IPS-20b (cell line): ENCODE results near the gene CBX8.

Source experiments
- H3K27ac ChIP-seq: one replicate; pipeline ENCODE4 v1.5.1; 2013; ENCODE audit warnings: low read length
- H3K27me3 ChIP-seq: 2 replicates; pipeline ENCODE4 v1.6.1; 2013; ENCODE audit warnings: mild to moderate bottlenecking, low read length, inconsistent platforms; ENCODE audit not compliant: insufficient read depth
- H3K36me3 ChIP-seq: 2 replicates; pipeline ENCODE4 v1.6.1; 2013; ENCODE audit warnings: low read depth, mild to moderate bottlenecking, inconsistent platforms, low read length, moderate library complexity; ENCODE audit not compliant: insufficient read depth
- H3K4me1 ChIP-seq: 2 replicates; pipeline ENCODE4 v1.6.1; 2013; ENCODE audit warnings: mild to moderate bottlenecking, control low read depth, inconsistent platforms, low read length, moderate library complexity; ENCODE audit not compliant: insufficient read depth
- H3K4me3 ChIP-seq: 2 replicates; pipeline ENCODE4 v1.5.1; 2013; ENCODE audit warnings: mild to moderate bottlenecking, low read length, inconsistent platforms
- H3K9ac ChIP-seq: 2 replicates; pipeline ENCODE4 v1.6.1; 2013; ENCODE audit warnings: low read depth, mild to moderate bottlenecking, inconsistent platforms, low read length, moderate library complexity
- H3K9me3 ChIP-seq: 2 replicates; pipeline ENCODE4 v1.6.1; 2013; ENCODE audit warnings: mild to moderate bottlenecking, low read depth, low read length, inconsistent platforms; ENCODE audit not compliant: insufficient read depth

CBX8 gene

GRCh38 chr17:79814974-79815835 is 18.3 kb upstream of the CBX8 start:
- peaks cover 8% of the 10 kb centered on the region; the same call in 1 of the 2 replicates for H3K4me1 ChIP-seq
- peaks cover 6% of the 10 kb centered on the region; the same call in 1 of the 2 replicates for H3K9me3 ChIP-seq
- peaks cover 97% of the 10 kb centered on the region for H3K27me3 ChIP-seq
- H3K9ac ChIP-seq = no peak overlapping the region
- no peak overlapping the region; the same call in 1 of the 2 replicates for H3K4me3 ChIP-seq
- H3K27ac ChIP-seq = no peak overlapping the region
- H3K36me3 ChIP-seq = no peaks in the 10 kb centered on the region

- Histone ChIP-seq H3K4me1 (peaks cover 8% of the 10 kb centered on the region; the same call in 1 of the 2 replicates), H3K9me3 (peaks cover 6% of the 10 kb centered on the region; the same call in 1 of the 2 replicates), H3K4me3 (no peak overlapping the region; the same call in 1 of the 2 replicates), H3K27me3 (peaks cover 95% of the 10 kb centered on the region), H3K9ac (no peak overlapping the region), H3K36me3 (no peaks in the 10 kb centered on the region), H3K27ac (no peak overlapping the region)
These were observed 17.5 kb upstream of the CBX8 start for GRCh38 chr17:79814127-79814973.

- no peak overlapping the region for H3K27ac ChIP-seq
- peaks cover 6% of the 10 kb centered on the region; the same call in 1 of the 2 replicates for H3K9me3 ChIP-seq
- H3K4me3 ChIP-seq = no peak overlapping the region
- peaks cover 8% of the 10 kb centered on the region; the same call in 1 of the 2 replicates for H3K4me1 ChIP-seq
- H3K27me3 ChIP-seq = peaks cover 95% of the 10 kb centered on the region
- no peak overlapping the region for H3K9ac ChIP-seq
- no peaks in the 10 kb centered on the region for H3K36me3 ChIP-seq
These were observed 16.6 kb upstream of the CBX8 start for GRCh38 chr17:79813297-79814126.

- Histone ChIP-seq H3K27me3 (peaks cover 95% of the 10 kb centered on the region), H3K9me3 (peaks cover 6% of the 10 kb centered on the region; the same call in 1 of the 2 replicates), H3K4me3 (no peak overlapping the region; the same call in 1 of the 2 replicates), H3K36me3 (no peaks in the 10 kb centered on the region), H3K4me1 (peaks cover 8% of the 10 kb centered on the region; the same call in 1 of the 2 replicates), H3K27ac (no peak overlapping the region), H3K9ac (peak overlapping the region; percentile 56; the same call in 1 of the 2 replicates)
These were observed 15.7 kb upstream of the CBX8 start for GRCh38 chr17:79812353-79813258.

GRCh38 chr17:79811868-79812352 is 15.0 kb upstream of the CBX8 start:
- H3K27ac ChIP-seq = no peak overlapping the region

GRCh38 chr17:79811011-79811867 is 14.4 kb upstream of the CBX8 start:
- no peaks in the 10 kb centered on the region for H3K36me3 ChIP-seq
- peaks cover 11% of the 10 kb centered on the region; the same call in 1 of the 2 replicates for H3K4me1 ChIP-seq
- H3K9me3 ChIP-seq = no peaks in the 10 kb centered on the region; the same call in 1 of the 2 replicates
- peaks cover 95% of the 10 kb centered on the region for H3K27me3 ChIP-seq
- H3K4me3 ChIP-seq = no peak overlapping the region; the same call in 1 of the 2 replicates
- H3K27ac ChIP-seq = no peak overlapping the region
- peak overlapping the region; percentile 56; the same call in 1 of the 2 replicates for H3K9ac ChIP-seq

More at GRCh38 chr17:79811868-79812352, 15.0 kb upstream of the CBX8 start:
- peak overlapping the region; percentile 56; the same call in 1 of the 2 replicates for H3K9ac ChIP-seq
- no peak overlapping the region; the same call in 1 of the 2 replicates for H3K4me3 ChIP-seq
- H3K9me3 ChIP-seq = peaks cover 4% of the 10 kb centered on the region; the same call in 1 of the 2 replicates
- H3K36me3 ChIP-seq = no peaks in the 10 kb centered on the region
- peaks cover 95% of the 10 kb centered on the region for H3K27me3 ChIP-seq
- peaks cover 8% of the 10 kb centered on the region; the same call in 1 of the 2 replicates for H3K4me1 ChIP-seq

- no peaks in the 10 kb centered on the region for H3K36me3 ChIP-seq
- H3K4me3 ChIP-seq = peak overlapping the region; percentile 50; the same call in 1 of the 2 replicates
- peaks cover 95% of the 10 kb centered on the region for H3K27me3 ChIP-seq
- H3K9ac ChIP-seq = peak overlapping the region; percentile 68; the same call in 1 of the 2 replicates
- H3K27ac ChIP-seq = no peak overlapping the region
- no peaks in the 10 kb centered on the region; the same call in 1 of the 2 replicates for H3K9me3 ChIP-seq
- peaks cover 18% of the 10 kb centered on the region; the same call in 1 of the 2 replicates for H3K4me1 ChIP-seq
These were observed 13.5 kb upstream of the CBX8 start for GRCh38 chr17:79810130-79811010.

GRCh38 chr17:79809530-79810129 is 12.8 kb upstream of the CBX8 start:
- H3K9me3 ChIP-seq = no peaks in the 10 kb centered on the region; the same call in 1 of the 2 replicates
- H3K4me1 ChIP-seq = peaks cover 25% of the 10 kb centered on the region; the same call in 1 of the 2 replicates
- H3K36me3 ChIP-seq = no peaks in the 10 kb centered on the region
- peaks cover 95% of the 10 kb centered on the region for H3K27me3 ChIP-seq
- H3K27ac ChIP-seq = no peak overlapping the region
- peak overlapping the region; percentile 38; the same call in 1 of the 2 replicates for H3K4me3 ChIP-seq
- H3K9ac ChIP-seq = peak overlapping the region; percentile 30; the same call in 1 of the 2 replicates
